Naive thymus-derived CD4-positive, alpha-beta T cell (primary cell): ENCODE results near the gene PDZRN4. TPM values are rescaled to one million over a fixed set of nuclear protein-coding genes. Genes with fewer than 3 reads are reported as not detected.

Experiments used
- ATAC-seq: fragments of 150-1000 bp; cut with Tn5 transposase; 2 replicates; pipeline ENCODE4 v1.10.0; 2021; ENCODE audit warnings: mild to moderate bottlenecking, moderate library complexity
- CTCF ChIA-PET: fragments of 350-600 bp; sonication (Branson Sonifier 250); formaldehyde crosslinking; loops from one replicate; lab custom pipeline; 2021; ENCODE audit warnings: antibody characterized with exemption; lab: Charles Lee
- POLR2A ChIA-PET: fragments of 350-600 bp; sonication (Branson Sonifier 250); formaldehyde crosslinking; loops from one replicate; lab custom pipeline; 2021; ENCODE audit warnings: antibody characterized with exemption, inconsistent platforms; lab: Charles Lee
- DNase-seq, 9 donors: peaks; one replicate each; pipeline versions ENCODE4 v3.0.0 to v3.0.0-alpha.2; 2020 to 2022; ENCODE audit warnings: mixed read lengths in 1 of 9
- H3K27ac ChIP-seq: one replicate; pipeline ENCODE4 v1.7.0; 2013; ENCODE audit warnings: mild to moderate bottlenecking, low read depth, low read length, moderate library complexity
- H3K27me3 ChIP-seq, 2 donors: one replicate each; pipeline ENCODE4 v1.7.0; 2013; ENCODE audit warnings: low read length in 2 of 2, mild to moderate bottlenecking in 2 of 2, moderate library complexity in 2 of 2; ENCODE audit not compliant: control insufficient read depth in 2 of 2, insufficient read depth in 2 of 2
- H3K36me3 ChIP-seq, 3 experiments: 1 replicate in 2 of 3; 2 replicates in 1 of 3; pipeline ENCODE4 v1.7.0; 2013; ENCODE audit warnings: low read length in 3 of 3, mild to moderate bottlenecking in 3 of 3, moderate library complexity in 1 of 3; ENCODE audit not compliant: insufficient read depth in 3 of 3, control insufficient read depth in 2 of 3
- H3K4me1 ChIP-seq, 2 donors: one replicate each; pipeline ENCODE4 v1.7.0; 2013; ENCODE audit warnings: low read length in 2 of 2, mild to moderate bottlenecking in 2 of 2, moderate library complexity in 1 of 2; ENCODE audit not compliant: control insufficient read depth in 2 of 2, insufficient read depth in 2 of 2
- H3K4me3 ChIP-seq: 2 replicates; pipeline ENCODE4 v1.7.0; 2013; ENCODE audit warnings: mild to moderate bottlenecking, low read length
- H3K9me3 ChIP-seq, 3 experiments: 1 replicate in 2 of 3; 2 replicates in 1 of 3; pipeline ENCODE4 v1.7.0; 2013; ENCODE audit warnings: low read length in 3 of 3; ENCODE audit not compliant: control insufficient read depth in 2 of 3
- H3K27ac Mint-ChIP-seq, 9 donors: one replicate each; pipeline ENCODE4 v1.8.0; 2020 to 2022; ENCODE audit warnings: mixed read lengths in 9 of 9, mild to moderate bottlenecking in 8 of 9, moderate library complexity in 5 of 9, inconsistent platforms in 2 of 9
- H3K27me3 Mint-ChIP-seq, 5 donors: one replicate each; pipeline ENCODE4 v1.8.0; 2021 to 2022; ENCODE audit warnings: mixed read lengths in 5 of 5, mild to moderate bottlenecking in 1 of 5
- H3K36me3 Mint-ChIP-seq, 5 donors: one replicate each; pipeline ENCODE4 v1.8.0; 2020 to 2022; ENCODE audit warnings: mixed read lengths in 5 of 5, mild to moderate bottlenecking in 3 of 5, inconsistent platforms in 1 of 5
- H3K4me1 Mint-ChIP-seq, 7 donors: one replicate each; pipeline ENCODE4 v1.8.0; 2020 to 2022; ENCODE audit warnings: mixed read lengths in 7 of 7, mild to moderate bottlenecking in 3 of 7, inconsistent platforms in 1 of 7
- H3K4me3 Mint-ChIP-seq, 10 donors: one replicate each; pipeline ENCODE4 v1.8.0; 2020 to 2022; ENCODE audit warnings: mild to moderate bottlenecking in 10 of 10, mixed read lengths in 10 of 10, moderate library complexity in 6 of 10, inconsistent platforms in 2 of 10
- H3K9me3 Mint-ChIP-seq, 11 donors: one replicate each; pipeline ENCODE4 v1.8.0; 2020 to 2022; ENCODE audit warnings: mixed read lengths in 11 of 11, mild to moderate bottlenecking in 4 of 11, inconsistent platforms in 1 of 11, moderate library complexity in 1 of 11
- intact Hi-C, 2 donors: fragments of 100-400 bp; cut with micrococcal nuclease; formaldehyde crosslinking; loops; one replicate each; pipeline ENCODE4 v1.15.1; 2023
- polyA plus RNA-seq, 2 donors: library from polyadenylated mRNA; unstranded; fragments of 300-500 nt; fragmentation: Illumina TruSeq; gene quantifications; one replicate each; pipeline ENCODE4 v1.2.3, GENCODE V29; 2021
- total RNA-seq, 6 experiments: library from RNA in 5 of 6; stranded (reverse) in 5 of 6; gene quantifications; 1 replicate in 5 of 6; 2 replicates in 1 of 6; pipeline ENCODE4 v1.2.3 and lab custom pipeline; 2021 to 2026

PDZRN4 gene
- total and polyA plus RNA-seq, 7 experiments from 2014 or later, result not detected

DNA sequence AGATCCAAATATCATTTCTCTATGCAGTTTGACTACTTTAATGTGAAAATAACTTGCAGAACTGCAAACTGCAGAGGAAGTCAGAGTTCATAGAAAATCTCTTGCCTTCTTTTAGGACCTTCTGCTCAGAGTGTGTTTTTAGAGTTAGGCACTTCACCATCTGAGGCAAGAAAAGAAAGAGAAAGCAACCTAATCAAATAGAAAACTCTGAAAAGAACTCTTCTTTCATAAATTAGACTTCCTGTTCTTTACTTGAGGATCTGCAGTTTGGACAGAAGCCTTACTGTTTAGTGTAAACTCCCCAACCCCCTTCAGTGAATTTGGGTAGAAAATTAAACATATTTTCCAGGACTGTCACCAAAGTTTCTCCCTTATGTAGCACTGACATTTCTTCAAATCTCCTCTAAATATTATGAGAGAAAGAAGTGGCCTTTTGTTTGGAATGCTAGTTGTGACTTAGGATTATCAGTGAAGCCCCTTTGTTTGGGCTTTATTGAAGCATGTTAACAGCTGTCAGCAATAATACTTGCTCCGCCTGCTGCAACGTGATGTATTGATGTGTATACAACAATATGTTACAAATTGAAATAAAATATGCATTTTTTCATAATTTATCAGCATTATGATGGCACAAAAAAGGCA lies 99.5 kb downstream of the PDZRN4 start:
- CTCF ChIA-PET, result no interaction called here

DNA sequence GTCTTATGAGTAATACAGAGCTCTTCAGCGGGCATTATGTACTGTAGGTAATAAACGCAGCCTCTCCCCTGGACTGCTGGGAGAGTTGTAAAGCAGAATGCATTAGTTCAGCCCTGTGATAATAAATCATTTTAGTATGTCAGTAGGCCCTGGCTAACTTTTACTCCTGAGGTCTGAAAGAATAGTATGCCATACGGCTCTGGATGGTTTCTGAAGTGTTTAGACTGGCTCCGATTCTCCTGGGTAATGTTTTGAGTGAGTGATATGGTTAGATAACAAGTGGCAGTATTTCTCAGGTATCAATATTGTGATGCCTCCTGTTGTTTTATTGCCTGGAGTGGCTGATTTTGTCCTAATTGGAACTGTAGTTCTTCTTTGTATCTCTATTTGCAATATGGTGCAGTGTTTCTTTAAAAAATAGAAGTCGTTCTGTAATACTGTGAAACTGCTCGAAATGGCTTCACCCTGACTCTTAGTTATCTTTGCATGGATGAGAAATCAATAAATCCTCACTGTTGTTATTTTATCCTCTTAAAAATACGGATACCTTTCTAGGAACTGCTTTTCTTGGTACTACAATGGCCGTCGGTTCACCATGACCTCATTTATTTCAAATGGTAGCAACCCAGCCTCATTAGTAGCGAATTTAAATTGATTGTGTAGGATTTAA lies 100.2 kb downstream of the PDZRN4 start:
- H3K27ac ChIP-seq, result no peak overlapping the region
- Mint-ChIP-seq H3K36me3 (no peaks in the 10 kb centered on the region), H3K27ac (no peak overlapping the region), H3K4me3 (no peak overlapping the region), H3K9me3 (peaks cover 0 to 2% (median 0%) of the 10 kb centered on the region in 11 donors), H3K27me3 (peaks cover 0 to 3% (median 2%) of the 10 kb centered on the region in 5 donors), H3K4me1 (no peaks in the 10 kb centered on the region)
- no peaks in the 10 kb centered on the region for H3K4me1 ChIP-seq
- intact Hi-C loops, result no loop called here
- H3K4me3 ChIP-seq, result no peak overlapping the region
- H3K36me3 ChIP-seq, result no peaks in the 10 kb centered on the region
- no peaks in the 10 kb centered on the region for H3K9me3 ChIP-seq
- no peaks in the 10 kb centered on the region for H3K27me3 ChIP-seq
- ChIA-PET CTCF (no interaction called here), POLR2A (no interaction called here)
- no peak for DNase-seq
- ATAC-seq, result no peak

More for the DNA sequence above, 99.5 kb downstream of the PDZRN4 start:
- H3K4me3 Mint-ChIP-seq, result no peak overlapping the region
- no peak overlapping the region for H3K27ac ChIP-seq
- no peaks in the 10 kb centered on the region for H3K4me1 Mint-ChIP-seq
- H3K27me3 Mint-ChIP-seq, result peaks cover 0 to 3% (median 0%) of the 10 kb centered on the region in 5 donors
- DNase-seq (no peak), ATAC-seq (no peak)
- intact Hi-C loops, result no loop called here
- POLR2A ChIA-PET, result no interaction called here
- no peaks in the 10 kb centered on the region for H3K4me1 ChIP-seq
- no peaks in the 10 kb centered on the region for H3K9me3 ChIP-seq
- H3K27ac Mint-ChIP-seq, result no peak overlapping the region
- peaks cover 0 to 2% (median 0%) of the 10 kb centered on the region in 11 donors for H3K9me3 Mint-ChIP-seq
- H3K36me3 Mint-ChIP-seq, result no peaks in the 10 kb centered on the region
- no peaks in the 10 kb centered on the region for H3K36me3 ChIP-seq
- no peak overlapping the region for H3K4me3 ChIP-seq
- H3K27me3 ChIP-seq, result no peaks in the 10 kb centered on the region

DNA sequence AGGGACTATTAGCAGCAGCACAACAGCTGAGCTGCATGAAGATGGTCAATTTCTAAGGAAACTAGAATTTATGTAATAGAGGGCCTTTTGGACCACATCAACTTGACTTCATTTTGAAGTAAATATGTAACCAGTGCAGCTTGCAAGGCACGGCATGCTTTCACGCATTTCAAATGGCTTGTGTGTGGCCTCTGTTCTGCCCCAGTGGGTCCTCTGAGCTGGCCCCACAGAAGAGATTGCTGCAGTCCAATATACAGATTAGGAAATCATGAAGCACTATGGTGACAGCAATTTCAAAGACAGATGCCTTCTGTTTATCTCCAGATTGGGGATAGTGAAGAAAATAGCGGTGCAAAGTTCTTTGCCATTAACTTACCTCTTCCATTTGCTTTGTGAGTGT lies 101.4 kb downstream of the PDZRN4 start:
- ATAC-seq (no peak), DNase-seq (no peak)
- H3K4me3 ChIP-seq, result no peak overlapping the region
- Mint-ChIP-seq H3K4me3 (no peak overlapping the region), H3K36me3 (no peaks in the 10 kb centered on the region), H3K4me1 (no peaks in the 10 kb centered on the region), H3K9me3 (peaks cover 0 to 2% (median 0%) of the 10 kb centered on the region in 11 donors), H3K27me3 (peaks cover 0 to 11% (median 6%) of the 10 kb centered on the region in 5 donors), H3K27ac (no peak overlapping the region)
- H3K36me3 ChIP-seq, result no peaks in the 10 kb centered on the region
- POLR2A ChIA-PET, result no interaction called here
- no peak overlapping the region for H3K27ac ChIP-seq
- CTCF ChIA-PET, result no interaction called here
- no peaks in the 10 kb centered on the region for H3K9me3 ChIP-seq
- intact Hi-C loops, result no loop called here
- no peaks in the 10 kb centered on the region for H3K4me1 ChIP-seq
- H3K27me3 ChIP-seq, result no peaks in the 10 kb centered on the region

DNA sequence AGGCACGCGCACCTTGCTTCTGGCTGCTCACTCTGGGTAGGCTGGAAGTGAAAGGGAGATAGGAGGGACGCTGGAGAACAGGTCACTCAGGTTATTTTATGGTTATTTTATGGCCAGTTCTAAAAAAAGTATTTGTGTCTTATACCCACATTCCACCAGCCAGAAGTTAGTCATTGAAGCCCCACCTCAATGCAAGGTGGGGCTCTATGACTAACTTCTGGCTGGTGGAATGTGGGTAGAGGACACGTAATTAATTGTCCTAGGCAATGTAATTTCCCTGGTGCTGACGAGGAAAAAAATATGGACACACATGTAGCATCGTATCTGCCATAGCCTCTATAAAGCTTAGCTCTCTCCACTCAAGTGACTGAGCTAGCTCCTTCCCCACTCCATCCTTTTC lies 104.9 kb downstream of the PDZRN4 start:
- Histone ChIP-seq H3K36me3 (no peaks in the 10 kb centered on the region), H3K4me3 (no peak overlapping the region), H3K27ac (no peak overlapping the region), H3K9me3 (no peaks in the 10 kb centered on the region), H3K4me1 (no peaks in the 10 kb centered on the region), H3K27me3 (no peaks in the 10 kb centered on the region)
- POLR2A ChIA-PET, result no interaction called here
- no peak for DNase-seq
- no peak overlapping the region for H3K4me3 Mint-ChIP-seq
- peaks cover 0 to 2% (median 0%) of the 10 kb centered on the region in 11 donors for H3K9me3 Mint-ChIP-seq
- no peak for ATAC-seq
- no peaks in the 10 kb centered on the region for H3K4me1 Mint-ChIP-seq
- CTCF ChIA-PET, result no interaction called here
- peaks cover 0 to 18% (median 6%) of the 10 kb centered on the region in 5 donors for H3K27me3 Mint-ChIP-seq
- H3K27ac Mint-ChIP-seq, result no peak overlapping the region
- no peaks in the 10 kb centered on the region for H3K36me3 Mint-ChIP-seq
- intact Hi-C loops, result no loop called here

DNA sequence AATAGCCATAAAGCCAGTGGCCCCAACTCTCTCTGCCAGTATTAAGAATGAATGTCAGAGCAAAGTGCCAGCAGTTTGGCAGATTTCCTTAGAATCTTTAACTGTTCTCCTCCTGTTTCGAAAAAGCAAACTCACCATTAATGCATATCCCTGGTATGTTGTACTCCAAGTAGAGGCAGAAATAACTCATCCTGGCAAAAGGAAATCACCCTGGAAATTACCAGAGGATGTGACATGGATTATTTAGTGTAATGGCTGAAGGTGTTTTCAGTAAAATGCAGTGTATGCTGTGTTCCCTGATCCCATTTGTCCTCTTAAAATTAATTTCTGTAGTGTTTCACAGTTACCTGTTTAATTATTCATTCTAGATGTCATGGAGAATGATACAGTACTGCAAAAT lies 105.3 kb downstream of the PDZRN4 start:
- POLR2A ChIA-PET, result no interaction called here
- H3K27me3 ChIP-seq, result no peaks in the 10 kb centered on the region
- intact Hi-C loops, result no loop called here

DNA sequence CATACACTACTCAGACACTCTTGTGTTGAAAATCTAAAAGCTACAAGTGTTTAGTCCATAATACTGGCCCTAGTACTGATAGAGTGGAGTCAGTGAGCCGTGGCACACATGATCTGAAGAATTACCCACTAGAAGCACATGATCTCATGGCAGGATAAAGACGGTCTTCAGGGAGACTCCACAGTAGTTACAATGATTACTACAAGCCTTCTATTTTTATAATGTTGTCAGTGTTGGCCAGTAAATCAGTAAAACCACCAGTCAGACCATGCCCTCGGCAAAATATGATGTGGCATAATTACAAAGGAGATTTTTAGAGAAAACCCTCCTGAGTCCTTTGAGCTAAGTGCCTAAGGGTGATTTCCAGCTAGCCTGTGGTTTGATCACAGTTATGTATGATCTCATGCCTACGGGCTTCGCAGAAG lies 114.9 kb downstream of the PDZRN4 start:
- no peak for ATAC-seq

More for the DNA sequence above, 105.3 kb downstream of the PDZRN4 start:
- Mint-ChIP-seq H3K27me3 (peaks cover 0 to 18% (median 6%) of the 10 kb centered on the region in 5 donors), H3K27ac (no peak overlapping the region), H3K4me1 (no peaks in the 10 kb centered on the region), H3K36me3 (no peaks in the 10 kb centered on the region), H3K4me3 (no peak overlapping the region), H3K9me3 (peaks cover 0 to 2% (median 0%) of the 10 kb centered on the region in 11 donors)
- Histone ChIP-seq H3K9me3 (no peaks in the 10 kb centered on the region), H3K27ac (no peak overlapping the region), H3K4me3 (no peak overlapping the region), H3K4me1 (no peaks in the 10 kb centered on the region), H3K36me3 (no peaks in the 10 kb centered on the region)
- DNase-seq (no peak), ATAC-seq (no peak)
- CTCF ChIA-PET, result no interaction called here

More for the DNA sequence above, 114.9 kb downstream of the PDZRN4 start:
- Mint-ChIP-seq H3K9me3 (peaks cover 0 to 3% (median 0%) of the 10 kb centered on the region in 11 donors), H3K4me1 (peaks cover 0 to 1% (median 0%) of the 10 kb centered on the region in 7 donors), H3K4me3 (no peak overlapping the region), H3K27me3 (peaks cover 0 to 16% (median 0%) of the 10 kb centered on the region in 5 donors), H3K27ac (peak overlapping the region in 1 of 9 donors; percentile 23), H3K36me3 (no peaks in the 10 kb centered on the region)
- POLR2A ChIA-PET, result no interaction called here
- Histone ChIP-seq H3K27me3 (no peaks in the 10 kb centered on the region), H3K27ac (no peak overlapping the region), H3K4me1 (no peaks in the 10 kb centered on the region), H3K36me3 (no peaks in the 10 kb centered on the region), H3K9me3 (no peaks in the 10 kb centered on the region), H3K4me3 (no peak overlapping the region)
- CTCF ChIA-PET, result interaction anchor here (0.6 kb wide), 1 partner anchor 96 kb away, joined by 3 read pairs; no protein-coding TSS in a partner anchor
- intact Hi-C loops, result no loop called here
- no peak for DNase-seq
